Keratinocyte (primary cell): ENCODE measurements around the gene BIN2. TPM values are rescaled to one million over a fixed set of nuclear protein-coding genes. Genes with fewer than 3 reads are reported as not detected.
"Not testable (repeated sequence)": the region's sequence is repeated elsewhere in the genome, so short reads cannot be mapped to it uniquely, and the experiment has no call there.

Source experiments
- DNase-seq: peaks from one replicate; pipeline ENCODE4 v3.0.0-alpha.2; 2011; ENCODE audit warnings: low read depth, missing footprints, low spot score
- FAIRE-seq: peaks from 2 replicates; lab custom pipeline; 2011; peaks lifted over from hg19 to GRCh38; lab: Jason Lieb, UNC
- H2AFZ ChIP-seq: 2 replicates; pipeline ENCODE4 v1.6.0; 2012; ENCODE audit warnings: low read length, control low read depth, inconsistent platforms; ENCODE audit not compliant: control insufficient read depth
- H3K27ac ChIP-seq: 2 replicates; pipeline ENCODE4 v1.5.1; 2011; ENCODE audit warnings: low read length; ENCODE audit not compliant: control insufficient read depth, insufficient read depth
- H3K27me3 ChIP-seq: 3 replicates; pipeline ENCODE4 v1.6.0; 2011; ENCODE audit warnings: low read length; ENCODE audit not compliant: control insufficient read depth, insufficient read depth; ENCODE audit errors: extremely low read depth
- H3K36me3 ChIP-seq, 2 experiments: 2 replicates in 1 of 2; 3 replicates in 1 of 2; pipeline ENCODE4 v1.5.1; 2011; ENCODE audit warnings: low read length in 2 of 2, mild to moderate bottlenecking in 1 of 2; ENCODE audit not compliant: control insufficient read depth in 2 of 2, insufficient read depth in 2 of 2; ENCODE audit errors: extremely low read depth in 1 of 2
- H3K4me1 ChIP-seq: 3 replicates; pipeline ENCODE4 v1.5.1; 2011; ENCODE audit warnings: low read length; ENCODE audit not compliant: control insufficient read depth, insufficient read depth; ENCODE audit errors: extremely low read depth
- H3K4me2 ChIP-seq: 3 replicates; pipeline ENCODE4 v1.6.0; 2011; ENCODE audit warnings: low read depth, low read length; ENCODE audit not compliant: control insufficient read depth, insufficient read depth; ENCODE audit errors: extremely low read depth
- H3K4me3 ChIP-seq, 3 experiments: fragments of 200-600 bp in 1 of 3; sonication (generic) in 1 of 3; 2 replicates in 2 of 3; 3 replicates in 1 of 3; pipeline ENCODE4 v1.5.1; 2011 to 2016; ENCODE audit warnings: low read length in 3 of 3, mild to moderate bottlenecking in 3 of 3, control low read depth in 2 of 3, inconsistent platforms in 1 of 3, low read depth in 1 of 3, mixed read lengths in 1 of 3, mixed run types in 1 of 3, moderate library complexity in 1 of 3; ENCODE audit not compliant: control insufficient read depth in 2 of 3, insufficient read depth in 2 of 3; ENCODE audit errors: extremely low read depth in 1 of 3
- H3K79me2 ChIP-seq: 2 replicates; pipeline ENCODE4 v1.6.0; 2012; ENCODE audit warnings: low read length; ENCODE audit not compliant: control insufficient read depth, insufficient read depth
- H3K9ac ChIP-seq: 3 replicates; pipeline ENCODE4 v1.6.0; 2011; ENCODE audit warnings: low read length; ENCODE audit not compliant: control insufficient read depth, insufficient read depth; ENCODE audit errors: extremely low read depth
- H3K9me1 ChIP-seq: 3 replicates; pipeline ENCODE4 v1.6.0; 2011; ENCODE audit warnings: low read length; ENCODE audit not compliant: control insufficient read depth, insufficient read depth; ENCODE audit errors: extremely low read depth
- H3K9me3 ChIP-seq: 2 replicates; pipeline ENCODE4 v1.5.1; 2012; ENCODE audit warnings: low read depth, low read length; ENCODE audit not compliant: control insufficient read depth
- H4K20me1 ChIP-seq: 3 replicates; pipeline ENCODE4 v1.6.0; 2011; ENCODE audit warnings: low read length; ENCODE audit not compliant: control insufficient read depth, insufficient read depth; ENCODE audit errors: extremely low read depth
- CTCF ChIP-seq, 3 experiments: IDR thresholded peaks in 1 of 3; conservative IDR thresholded peaks in 1 of 3; optimal IDR thresholded peaks in 1 of 3; 2 replicates in 2 of 3; 3 replicates in 1 of 3; pipeline versions ENCODE3 to v1.5.1; 2011; ENCODE audit warnings: low read length in 3 of 3, mild to moderate bottlenecking in 3 of 3, moderate library complexity in 2 of 3, control low read depth in 1 of 3, inconsistent platforms in 1 of 3; ENCODE audit not compliant: insufficient read depth in 2 of 3; ENCODE audit errors: extremely low read depth in 1 of 3
- EZH2 ChIP-seq: IDR thresholded peaks from one replicate; pipeline ENCODE4 v1.6.1; 2012; ENCODE audit warnings: inconsistent platforms, mild to moderate bottlenecking, low read length, moderate library complexity
- dilution Hi-C: fragments of 300-500 bp; cut with MboI; formaldehyde crosslinking; loops from one replicate; pipeline ENCODE4 v1.7.0; 2020; ENCODE audit warnings: low sequenced_read_pairs; ENCODE audit not compliant: extremely low pct_ligation_motif_present
- polyA plus RNA-seq, 5 experiments: library from polyadenylated mRNA; depleted of rRNA in 3 of 5; stranded (reverse) in 3 of 5; stranded (forward) in 1 of 5; unstranded in 1 of 5; fragments of >200 nt; gene quantifications; 1 replicate in 1 of 5; 2 replicates in 3 of 5; 3 replicates in 1 of 5; pipeline versions ENCODE4 v1.2.1 to v1.2.3, GENCODE V29; 2011 to 2012; ENCODE audit warnings: missing spikeins in 2 of 5, low read depth in 1 of 5, low replicate concordance in 1 of 5

BIN2 gene
- polyA plus RNA-seq, 1 donor (not counting 4 experiments of a cell fraction or from before 2014, with no cell fraction given): not detected

DNA sequence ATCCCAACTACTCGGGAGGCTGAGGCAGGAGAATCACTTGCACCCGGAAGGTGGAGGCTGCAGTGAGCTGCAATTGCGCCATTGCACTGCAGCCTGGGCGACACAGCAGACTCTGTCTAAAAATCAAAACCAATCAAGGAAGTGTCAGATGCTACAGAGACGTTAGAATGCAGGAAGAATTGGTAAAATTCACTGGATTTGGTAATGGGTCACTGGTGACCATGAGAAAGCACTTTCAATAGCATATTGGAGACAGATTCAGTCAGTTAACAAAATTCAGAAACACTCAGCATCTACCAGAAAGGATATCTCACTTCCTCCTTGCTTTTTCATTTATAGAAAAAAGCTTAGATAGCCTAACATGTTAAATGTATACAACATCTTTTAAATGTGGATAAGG is 17.5 kb downstream of the BIN2 start:
- Histone ChIP-seq H3K27ac (no peak overlapping the region), H3K4me3 (no peak overlapping the region), H3K27me3 (no peaks in the 10 kb centered on the region), H3K9ac (no peak overlapping the region), H2AFZ (no peak overlapping the region), H3K4me1 (peaks cover 10% of the 10 kb centered on the region), H3K36me3 (no peaks in the 10 kb centered on the region), H3K9me3 (no peaks in the 10 kb centered on the region), H3K9me1 (no peaks in the 10 kb centered on the region), H3K4me2 (no peak overlapping the region), H4K20me1 (no peaks in the 10 kb centered on the region), H3K79me2 (no peaks in the 10 kb centered on the region)
- no peak for DNase-seq
- TF ChIP-seq EZH2 (no peak), CTCF (optimal IDR thresholded peaks at IDR 0.05 in 1 of 3, IDR thresholded peaks at IDR 0.05 in 1 of 3, conservative IDR thresholded peaks at IDR 0.05 in 1 of 3; ENCODE audit: extremely low read depth in 1 of 3, insufficient read depth in 2 of 3, low read length in 3 of 3) (no peak)
- no peak for FAIRE-seq
- dilution Hi-C loops: no loop called here

- H3K36me3 ChIP-seq, H3K27ac ChIP-seq, H3K27me3 ChIP-seq, H3K4me1 ChIP-seq, H2AFZ ChIP-seq, dilution Hi-C loops, H3K4me3 ChIP-seq, H3K9me1 ChIP-seq, H3K79me2 ChIP-seq, FAIRE-seq, DNase-seq, H3K4me2 ChIP-seq, H3K9me3 ChIP-seq, H4K20me1 ChIP-seq, H3K9ac ChIP-seq: not testable (repeated sequence)
Observed at GRCh38 chr12:51300768-51301167, 23.2 kb downstream of the BIN2 start.

- dilution Hi-C loops: no loop called here
- DNase-seq (no peak), FAIRE-seq (peak; percentile 56)
Observed at GRCh38 chr12:51295651-51296050, 28.3 kb downstream of the BIN2 start.

More at GRCh38 chr12:51295651-51296050, 28.3 kb downstream of the BIN2 start:
- H3K27me3 ChIP-seq: no peaks in the 10 kb centered on the region
- no peak overlapping the region for H3K27ac ChIP-seq
- no peaks in the 10 kb centered on the region for H3K4me1 ChIP-seq
- no peaks in the 10 kb centered on the region for H3K9me3 ChIP-seq
- no peaks in the 10 kb centered on the region for H3K9me1 ChIP-seq
- H3K9ac ChIP-seq: no peak overlapping the region
- no peak overlapping the region for H3K4me2 ChIP-seq
- H2AFZ ChIP-seq: no peak overlapping the region
- H3K4me3 ChIP-seq: no peak overlapping the region
- no peaks in the 10 kb centered on the region for H4K20me1 ChIP-seq
- no peaks in the 10 kb centered on the region for H3K36me3 ChIP-seq
- no peaks in the 10 kb centered on the region for H3K79me2 ChIP-seq
- TF ChIP-seq EZH2 (no peak), CTCF (optimal IDR thresholded peaks at IDR 0.05 in 1 of 3, IDR thresholded peaks at IDR 0.05 in 1 of 3, conservative IDR thresholded peaks at IDR 0.05 in 1 of 3; ENCODE audit: extremely low read depth in 1 of 3, insufficient read depth in 2 of 3, low read length in 3 of 3) (no peak)
